Liver (tissue), 9 donors: ENCODE data around the gene CACNA1C. TPM values are rescaled to one million over a fixed set of nuclear protein-coding genes. Genes with fewer than 3 reads are reported as not detected.

Source experiments
- DNase-seq: peaks from one replicate; pipeline ENCODE4 v3.0.0-alpha.2; 2017; ENCODE audit warnings: low spot score
- H3K27ac ChIP-seq, 2 donors: one replicate each; pipeline ENCODE4 v1.7.0; 2013; ENCODE audit warnings: inconsistent platforms in 2 of 2, low read length in 2 of 2, control low read depth in 1 of 2, low read depth in 1 of 2, mild to moderate bottlenecking in 1 of 2
- H3K27me3 ChIP-seq, 4 donors: one replicate each; pipeline versions ENCODE4 v1.6.1 to v1.7.0; 2013; ENCODE audit warnings: low read length in 3 of 4, inconsistent platforms in 1 of 4, mild to moderate bottlenecking in 1 of 4, moderate library complexity in 1 of 4; ENCODE audit not compliant: control insufficient read depth in 4 of 4, insufficient read depth in 4 of 4
- H3K36me3 ChIP-seq, 4 donors: one replicate each; pipeline versions ENCODE4 v1.6.1 to v1.7.0; 2013; ENCODE audit warnings: low read length in 3 of 4, mild to moderate bottlenecking in 3 of 4, low read depth in 1 of 4, moderate library complexity in 1 of 4; ENCODE audit not compliant: control insufficient read depth in 4 of 4, insufficient read depth in 3 of 4
- H3K4me1 ChIP-seq, 4 donors: one replicate each; pipeline versions ENCODE4 v1.6.1 to v1.7.0; 2013; ENCODE audit warnings: low read length in 3 of 4, mild to moderate bottlenecking in 3 of 4, moderate library complexity in 1 of 4; ENCODE audit not compliant: control insufficient read depth in 4 of 4, insufficient read depth in 4 of 4
- H3K4me3 ChIP-seq, 3 donors: one replicate each; pipeline versions ENCODE4 v1.6.1 to v1.7.0; 2013; ENCODE audit warnings: low read length in 3 of 3, control low read depth in 1 of 3, low read depth in 1 of 3, mild to moderate bottlenecking in 1 of 3
- H3K9ac ChIP-seq, 2 donors: one replicate each; pipeline ENCODE4 v1.7.0; 2013; ENCODE audit warnings: low read length in 2 of 2, mild to moderate bottlenecking in 2 of 2, moderate library complexity in 2 of 2, control low read depth in 1 of 2, low read depth in 1 of 2
- H3K9me3 ChIP-seq, 4 donors: one replicate each; pipeline versions ENCODE4 v1.6.1 to v1.7.0; 2013; ENCODE audit warnings: low read length in 3 of 4; ENCODE audit not compliant: control insufficient read depth in 4 of 4
- ATF3 ChIP-seq: IDR thresholded peaks from 2 replicates; pipeline ENCODE4 v1.6.1; 2016; ENCODE audit warnings: antibody characterized with exemption
- CTCF ChIP-seq: fragments of 150-350 bp; IDR thresholded peaks from 2 replicates; pipeline ENCODE4 v1.5.1; 2017; ENCODE audit warnings: improper control_type of control experiment, low read depth, low read length; ENCODE audit not compliant: missing input control
- EGR1 ChIP-seq, 2 donors: IDR thresholded peaks; 2 replicates each; pipeline ENCODE4 v1.6.1; 2016 to 2018; ENCODE audit warnings: antibody characterized with exemption in 2 of 2, low read depth in 2 of 2
- FOXA1 ChIP-seq: IDR thresholded peaks from 2 replicates; pipeline ENCODE4 v1.6.1; 2016; ENCODE audit warnings: antibody characterized with exemption
- FOXA2 ChIP-seq: IDR thresholded peaks from 2 replicates; pipeline ENCODE4 v1.6.1; 2016; ENCODE audit warnings: antibody characterized with exemption
- GABPA ChIP-seq, 2 donors: IDR thresholded peaks in 1 of 2; conservative IDR thresholded peaks in 1 of 2; 2 replicates each; pipeline ENCODE4 v1.6.1; 2016; ENCODE audit warnings: antibody characterized with exemption in 2 of 2, mild to moderate bottlenecking in 1 of 2, moderate library complexity in 1 of 2
- HNF4A ChIP-seq, 2 donors: conservative IDR thresholded peaks; 2 replicates each; pipeline ENCODE4 v1.6.1; 2016; ENCODE audit warnings: antibody characterized with exemption in 2 of 2, mild to moderate bottlenecking in 2 of 2
- HNF4G ChIP-seq: IDR thresholded peaks from 2 replicates; pipeline ENCODE4 v1.6.1; 2016; ENCODE audit warnings: antibody characterized with exemption
- JUND ChIP-seq, 2 donors: IDR thresholded peaks; 2 replicates each; pipeline ENCODE4 v1.6.1; 2016; ENCODE audit warnings: antibody characterized with exemption in 2 of 2
- MAX ChIP-seq: IDR thresholded peaks from 2 replicates; pipeline ENCODE4 v1.6.1; 2016; ENCODE audit warnings: antibody characterized with exemption
- NR2F2 ChIP-seq: IDR thresholded peaks from 2 replicates; pipeline ENCODE4 v1.6.1; 2016; ENCODE audit warnings: antibody characterized with exemption
- RAD21 ChIP-seq, 2 donors: IDR thresholded peaks; 2 replicates each; pipeline ENCODE4 v1.6.1; 2016; ENCODE audit warnings: antibody characterized with exemption in 2 of 2, mild to moderate bottlenecking in 2 of 2
- REST ChIP-seq: IDR thresholded peaks from 2 replicates; pipeline ENCODE4 v1.6.1; 2016; ENCODE audit warnings: antibody characterized with exemption, mild to moderate bottlenecking
- RXRA ChIP-seq, 2 donors: IDR thresholded peaks; 2 replicates each; pipeline ENCODE4 v1.6.1; 2017 to 2018; ENCODE audit warnings: antibody characterized with exemption in 2 of 2, mild to moderate bottlenecking in 1 of 2
- SP1 ChIP-seq: IDR thresholded peaks from 2 replicates; pipeline ENCODE4 v1.6.1; 2018; ENCODE audit warnings: antibody characterized with exemption, mild to moderate bottlenecking
- TAF1 ChIP-seq: conservative IDR thresholded peaks from 2 replicates; pipeline ENCODE4 v1.6.1; 2016; ENCODE audit warnings: antibody characterized with exemption, mild to moderate bottlenecking
- YY1 ChIP-seq: IDR thresholded peaks from 2 replicates; pipeline ENCODE4 v1.6.1; 2016; ENCODE audit warnings: antibody characterized with exemption, mild to moderate bottlenecking
- ZBTB33 ChIP-seq: IDR thresholded peaks from 2 replicates; pipeline ENCODE4 v1.6.1; 2016; ENCODE audit warnings: antibody characterized with exemption
- WGBS: extraction: QIAGEN DNeasy Blood & Tissue Kit; methylation state at CpG from one replicate; pipeline ENCODE4 v1.1.7; 2013; 5-methylcytosine and 5-hydroxymethylcytosine counted together
- polyA plus RNA-seq, 2 donors: library from polyadenylated mRNA; stranded (reverse) in 1 of 2; unstranded in 1 of 2; fragments of 200-250 nt in 1 of 2; fragments of >200 nt in 1 of 2; fragmentation: Nextera tagmentation in 1 of 2; extraction: Ambion mirVana in 1 of 2; gene quantifications; one replicate each; pipeline versions ENCODE4 v1.2.1 to v1.2.3, GENCODE V29; 2013 to 2015
- total RNA-seq, 2 donors: library from RNA; depleted of rRNA; stranded (reverse); fragments of >200 nt; gene quantifications; one replicate each; pipeline ENCODE4 v1.2.3, GENCODE V29; 2014
- donor health status: healthy.
- donor health status: healthy.
- donor health status: healthy.
- donor health status: healthy.
- donor health status: healthy.

The CACNA1C gene
- total and polyA plus RNA-seq, 4 donors = 0.23 to 1.9 (median 0.41) TPM

- H3K9ac ChIP-seq = no peak overlapping the region
- WGBS = 85% methylated on average over 12 of the region's 12 CpGs
- H3K9me3 ChIP-seq = no peaks in the 10 kb centered on the region
- TF ChIP-seq JUND (IDR thresholded peaks at IDR 0.05) (no peak), TAF1 (no peak), CTCF (no peak), ATF3 (no peak), YY1 (no peak), SP1 (no peak), ZBTB33 (no peak), RAD21 (IDR thresholded peaks at IDR 0.05) (no peak), FOXA2 (no peak), HNF4A (conservative IDR thresholded peaks at IDR 0.05) (no peak), HNF4G (no peak), MAX (no peak), GABPA (IDR thresholded peaks at IDR 0.05 in 1 of 2, conservative IDR thresholded peaks at IDR 0.05 in 1 of 2) (no peak), FOXA1 (no peak), NR2F2 (no peak), REST (no peak), RXRA (IDR thresholded peaks at IDR 0.05) (no peak), EGR1 (IDR thresholded peaks at IDR 0.05; ENCODE audit: low read depth in 2 of 2) (no peak)
- no peaks in the 10 kb centered on the region for H3K4me1 ChIP-seq
- H3K27ac ChIP-seq = no peak overlapping the region
- no peak overlapping the region for H3K4me3 ChIP-seq
- DNase-seq = no peak
- no peaks in the 10 kb centered on the region for H3K36me3 ChIP-seq
- H3K27me3 ChIP-seq = peaks cover 0 to 2% (median 0%) of the 10 kb centered on the region in 4 donors
These were observed 565.7 kb downstream of the CACNA1C start for GRCh38 chr12:2618291-2618995.
